Endodermal cell (in vitro differentiated cells): ENCODE data around the gene NCS1. TPM values are rescaled to one million over a fixed set of nuclear protein-coding genes. Genes with fewer than 3 reads are reported as not detected.
"Not testable (repeated sequence)": the region's sequence is repeated elsewhere in the genome, so short reads cannot be mapped to it uniquely, and the experiment has no call there.

Experiments
- DNase-seq: peaks from one replicate; pipeline ENCODE4 v3.0.0-alpha.2; 2017
- H3K27ac ChIP-seq: 2 replicates; pipeline ENCODE4 v1.5.1; 2013; ENCODE audit warnings: mild to moderate bottlenecking, low read depth, low read length, moderate library complexity
- H3K27me3 ChIP-seq: 2 replicates; pipeline ENCODE4 v1.6.1; 2013; ENCODE audit warnings: mild to moderate bottlenecking, low read length, moderate library complexity; ENCODE audit not compliant: insufficient read depth, control insufficient read depth, poor library complexity, severe bottlenecking
- H3K36me3 ChIP-seq: 2 replicates; pipeline ENCODE4 v1.7.0; 2013; ENCODE audit warnings: mild to moderate bottlenecking, low read length, moderate library complexity; ENCODE audit not compliant: control insufficient read depth, insufficient read depth
- H3K4me1 ChIP-seq: one replicate; pipeline ENCODE4 v1.7.0; 2013; ENCODE audit warnings: low read length; ENCODE audit not compliant: control insufficient read depth, insufficient read depth
- H3K4me3 ChIP-seq: 2 replicates; pipeline ENCODE4 v1.5.1; 2013; ENCODE audit warnings: mild to moderate bottlenecking, low read length, moderate library complexity
- H3K9ac ChIP-seq: 2 replicates; pipeline ENCODE4 v1.6.1; 2013; ENCODE audit warnings: mild to moderate bottlenecking, low read length, moderate library complexity; ENCODE audit not compliant: poor library complexity, severe bottlenecking; ENCODE audit errors: extremely low read depth
- H3K9me3 ChIP-seq: 2 replicates; pipeline ENCODE4 v1.6.1; 2013; ENCODE audit warnings: mild to moderate bottlenecking, low read length, moderate library complexity; ENCODE audit not compliant: control insufficient read depth
- H3K27ac Mint-ChIP-seq: 2 replicates; pipeline ENCODE4 v1.8.0; 2020; ENCODE audit warnings: mixed read lengths
- H3K27me3 Mint-ChIP-seq: 2 replicates; pipeline ENCODE4 v1.8.0; 2021; ENCODE audit warnings: mild to moderate bottlenecking, mixed read lengths; ENCODE audit not compliant: insufficient read depth
- H3K36me3 Mint-ChIP-seq: 2 replicates; pipeline ENCODE4 v1.8.0; 2020; ENCODE audit warnings: low read depth, mixed read lengths
- H3K4me1 Mint-ChIP-seq: 2 replicates; pipeline ENCODE4 v1.8.0; 2020; ENCODE audit warnings: mixed read lengths
- H3K4me3 Mint-ChIP-seq: 2 replicates; pipeline ENCODE4 v1.8.0; 2020; ENCODE audit warnings: mild to moderate bottlenecking, moderate library complexity, mixed read lengths
- H3K9me3 Mint-ChIP-seq: 2 replicates; pipeline ENCODE4 v1.8.0; 2020; ENCODE audit warnings: mild to moderate bottlenecking, mixed read lengths
- CTCF ChIP-seq: fragments of 200-600 bp; sonication (generic); conservative IDR thresholded peaks from 2 replicates; pipeline ENCODE4 v1.5.0; 2021; ENCODE audit warnings: antibody characterized with exemption, mild to moderate bottlenecking
- WGBS, 2 experiments: methylation state at CpG; one replicate each; pipeline versions ENCODE4 v1.1.5 to v1.1.7; 2013; ENCODE audit warnings: missing lambda C conversion rate in 2 of 2, mixed read lengths in 1 of 2; ENCODE audit not compliant: insufficient coverage in 1 of 2, insufficient read length in 1 of 2; 5-methylcytosine and 5-hydroxymethylcytosine counted together
- total RNA-seq, 2 donors: library from RNA; stranded (reverse); fragmentation: NEBNext Ultra II Directional in 1 of 2; extraction: Animal tissue kit (Norgen Biotek cat#: 25700) in 1 of 2; gene quantifications; 2 replicates in 1 of 2; 3 replicates in 1 of 2; pipeline ENCODE4 v1.2.1, GENCODE V29; 2021

NCS1 gene
- total RNA-seq, 2 donors from 2014 or later = 40.6 to 47.7 TPM

DNA sequence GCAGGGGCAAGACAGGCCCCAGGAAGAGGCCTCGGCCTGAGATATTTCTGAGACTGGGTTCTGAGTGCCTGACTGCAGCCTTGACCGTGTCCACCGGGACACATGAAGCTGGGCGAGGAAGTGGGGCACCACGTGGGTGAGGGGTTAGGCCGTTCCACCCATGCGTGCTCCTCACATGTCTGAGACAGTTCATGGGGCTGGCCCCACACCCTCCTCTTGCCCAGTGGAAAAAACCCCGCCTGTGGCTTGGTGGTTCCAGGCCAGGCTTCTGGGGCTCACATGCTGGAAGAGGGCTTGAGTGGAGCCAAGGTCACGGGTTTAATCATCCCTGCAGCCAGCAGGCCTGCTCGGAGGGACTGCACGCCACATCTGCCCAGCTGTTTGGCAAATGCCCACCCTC is 104.8 kb downstream of the NCS1 start:
- no peaks in the 10 kb centered on the region for H3K36me3 ChIP-seq
- no peaks in the 10 kb centered on the region for H3K9me3 ChIP-seq
- no peak for DNase-seq
- H3K4me1 ChIP-seq = no peaks in the 10 kb centered on the region
- peaks cover 2% of the 10 kb centered on the region for H3K4me1 Mint-ChIP-seq
- H3K4me3 Mint-ChIP-seq = no peak overlapping the region
- H3K9ac ChIP-seq = no peak overlapping the region
- no peak overlapping the region for H3K27ac Mint-ChIP-seq
- H3K27me3 Mint-ChIP-seq = no peaks in the 10 kb centered on the region
- H3K27ac ChIP-seq = no peak overlapping the region
- no peak for TF ChIP-seq CTCF
- no peak overlapping the region for H3K4me3 ChIP-seq
- H3K9me3 Mint-ChIP-seq = no peaks in the 10 kb centered on the region
- H3K36me3 Mint-ChIP-seq = no peaks in the 10 kb centered on the region
- H3K27me3 ChIP-seq = no peaks in the 10 kb centered on the region
- 94 to 95% methylated on average over 7 to 11 of the region's 11 CpGs for WGBS, 2 experiments

DNA sequence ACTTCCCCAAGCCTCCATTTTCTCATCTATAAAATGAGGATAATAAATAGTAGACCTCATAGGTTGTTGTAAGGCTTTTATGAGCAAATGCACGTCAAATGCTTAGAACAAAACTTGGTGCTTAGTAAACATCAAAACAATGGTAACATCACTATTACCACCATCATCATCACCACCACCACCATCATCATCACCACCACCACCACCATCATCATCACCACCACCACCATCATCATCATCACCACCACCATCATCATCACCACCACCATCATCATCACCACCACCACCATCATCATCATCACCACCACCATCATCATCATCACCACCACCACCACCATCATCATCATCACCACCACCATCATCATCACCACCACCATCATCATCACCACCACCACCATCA is 105.3 kb downstream of the NCS1 start:
- not testable (repeated sequence) for H3K4me3 Mint-ChIP-seq, H3K27ac Mint-ChIP-seq, H3K9me3 Mint-ChIP-seq, H3K27me3 ChIP-seq, H3K36me3 ChIP-seq, H3K4me1 ChIP-seq, H3K4me3 ChIP-seq, DNase-seq, H3K9me3 ChIP-seq, H3K36me3 Mint-ChIP-seq, H3K9ac ChIP-seq, H3K4me1 Mint-ChIP-seq, H3K27ac ChIP-seq, H3K27me3 Mint-ChIP-seq
- WGBS, 2 experiments = 100% methylated on average over 1 of the region's 1 CpG; no CpG with 5 or more reads in 1 of the 2 experiments

DNA sequence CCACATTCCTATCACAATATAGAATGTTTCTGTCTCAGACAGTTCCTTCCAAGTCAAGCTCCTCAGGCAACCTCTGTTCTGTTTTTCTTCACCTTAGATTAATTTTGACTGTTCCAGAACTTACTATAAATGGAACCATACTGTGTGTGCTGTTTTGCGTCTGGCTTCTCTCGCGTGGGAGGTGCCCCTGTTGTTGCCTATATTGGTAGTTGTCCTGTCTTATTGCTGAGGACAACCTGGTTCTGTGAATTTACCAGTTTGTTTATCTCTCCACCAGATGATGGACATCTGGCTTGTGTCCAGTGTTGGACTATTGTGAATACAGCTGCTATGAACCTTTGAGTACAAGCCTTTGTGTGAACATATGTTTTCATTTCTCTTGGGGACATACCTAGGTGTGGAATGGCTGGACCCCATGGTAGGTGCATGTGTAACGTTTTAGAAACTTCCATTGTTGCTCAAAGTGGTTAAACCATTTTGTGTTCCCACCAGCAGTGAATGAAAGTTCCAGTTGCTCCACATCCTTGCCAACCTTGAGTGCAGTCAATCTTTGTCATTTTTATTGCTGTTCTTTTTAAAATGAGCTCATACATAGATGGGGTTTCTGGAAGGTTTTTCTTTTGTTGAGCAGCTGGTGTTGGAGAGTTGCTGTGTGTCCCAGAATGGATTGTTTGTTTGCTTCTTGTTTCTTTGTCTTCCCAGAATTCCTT is 111.5 kb downstream of the NCS1 start:
- no peaks in the 10 kb centered on the region for H3K27me3 ChIP-seq
- H3K27me3 Mint-ChIP-seq = no peaks in the 10 kb centered on the region
- no peaks in the 10 kb centered on the region for H3K36me3 ChIP-seq
- no peak for DNase-seq
- no peaks in the 10 kb centered on the region for H3K9me3 ChIP-seq
- H3K4me3 Mint-ChIP-seq = no peak overlapping the region
- no peaks in the 10 kb centered on the region for H3K4me1 ChIP-seq
- no peaks in the 10 kb centered on the region for H3K9me3 Mint-ChIP-seq
- WGBS, 2 experiments = 92 to 97% methylated on average over 4 of the region's 4 CpGs
- no peak overlapping the region for H3K27ac Mint-ChIP-seq
- H3K4me1 Mint-ChIP-seq = peaks cover 2% of the 10 kb centered on the region
- TF ChIP-seq CTCF = no peak
- no peak overlapping the region for H3K9ac ChIP-seq
- no peaks in the 10 kb centered on the region for H3K36me3 Mint-ChIP-seq
- H3K27ac ChIP-seq = no peak overlapping the region
- no peak overlapping the region for H3K4me3 ChIP-seq

DNA sequence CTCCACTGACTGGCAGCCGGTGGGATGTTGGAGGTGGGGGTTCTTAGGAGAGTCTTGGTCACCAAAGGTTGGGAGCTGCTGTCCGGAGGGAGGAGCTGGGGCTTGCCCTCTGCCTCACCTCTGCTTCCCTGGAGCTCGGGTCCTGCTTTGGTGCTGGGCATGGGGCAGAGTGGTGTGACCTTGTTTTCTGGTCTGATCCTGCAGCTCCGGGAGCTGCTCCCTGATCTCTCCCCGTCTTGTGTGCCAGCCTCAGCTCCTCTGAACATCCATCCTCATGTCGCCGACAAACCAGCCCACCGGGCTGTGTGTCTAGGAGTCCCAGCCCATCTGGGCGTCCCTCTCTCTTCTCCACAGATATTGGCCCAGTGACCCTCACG is 112.0 kb downstream of the NCS1 start:
- TF ChIP-seq CTCF = no peak
- Mint-ChIP-seq H3K9me3 (no peaks in the 10 kb centered on the region), H3K4me1 (peaks cover 6% of the 10 kb centered on the region), H3K27ac (no peak overlapping the region), H3K27me3 (no peaks in the 10 kb centered on the region), H3K36me3 (no peaks in the 10 kb centered on the region), H3K4me3 (no peak overlapping the region)
- Histone ChIP-seq H3K4me3 (no peak overlapping the region), H3K36me3 (no peaks in the 10 kb centered on the region), H3K9ac (no peak overlapping the region), H3K4me1 (no peaks in the 10 kb centered on the region), H3K27ac (no peak overlapping the region), H3K9me3 (no peaks in the 10 kb centered on the region), H3K27me3 (no peaks in the 10 kb centered on the region)
- DNase-seq = peak; percentile 34
- WGBS, 2 experiments = 85 to 88% methylated on average over 5 to 10 of the region's 10 CpGs
